ENCODE data around the gene DDT.
"Not testable (repeated sequence)": the region's sequence is repeated elsewhere in the genome, so short reads cannot be mapped to it uniquely, and the experiment has no call there.

DDT gene

GRCh38 chr22:23949764-23950163, 24.5 kb downstream of the DDT start:
- DNase-seq, result not testable (repeated sequence)

- DNase-seq, result not testable (repeated sequence)
These were observed 26.9 kb downstream of the DDT start for GRCh38 chr22:23947391-23947790.

GRCh38 chr22:23940166-23940565, 34.1 kb downstream of the DDT start:
- not testable (repeated sequence) for DNase-seq

- DNase-seq, result no peak
These were observed 35.3 kb downstream of the DDT start for GRCh38 chr22:23939017-23939357.

GRCh38 chr22:23938328-23939016, 35.8 kb downstream of the DDT start:
- no peak for DNase-seq

GRCh38 chr22:23926561-23926960, 47.7 kb downstream of the DDT start:
- no peak for DNase-seq

GRCh38 chr22:23925020-23925606, 49.1 kb downstream of the DDT start:
- DNase-seq, result no peak

- DNase-seq, result no peak
These were observed 51.3 kb downstream of the DDT start for GRCh38 chr22:23922921-23923320.

- not testable (repeated sequence) for DNase-seq
These were observed 52.5 kb downstream of the DDT start for GRCh38 chr22:23921586-23922201.

Measured in inflammatory macrophage (primary cell).